Thyroid gland (tissue), 4 donors: Measurements from ENCODE around the gene ARHGAP4.

Experiments
- CTCF ChIP-seq, 6 experiments: fragments of 200-600 bp in 3 of 6; fragments of 450-650 bp in 3 of 6; sonication (generic) in 3 of 6; IDR thresholded peaks; one replicate each; pipeline ENCODE4 v1.5.1; 2016 to 2019; ENCODE audit warnings: antibody characterized with exemption in 6 of 6, mild to moderate bottlenecking in 2 of 6, inconsistent platforms in 1 of 6, moderate library complexity in 1 of 6
- POLR2A ChIP-seq, 2 donors: fragments of 450-650 bp; IDR thresholded peaks; one replicate each; pipeline ENCODE4 v1.6.1; 2017; ENCODE audit warnings: antibody characterized with exemption in 2 of 2, mild to moderate bottlenecking in 2 of 2, moderate library complexity in 1 of 2

DNA sequence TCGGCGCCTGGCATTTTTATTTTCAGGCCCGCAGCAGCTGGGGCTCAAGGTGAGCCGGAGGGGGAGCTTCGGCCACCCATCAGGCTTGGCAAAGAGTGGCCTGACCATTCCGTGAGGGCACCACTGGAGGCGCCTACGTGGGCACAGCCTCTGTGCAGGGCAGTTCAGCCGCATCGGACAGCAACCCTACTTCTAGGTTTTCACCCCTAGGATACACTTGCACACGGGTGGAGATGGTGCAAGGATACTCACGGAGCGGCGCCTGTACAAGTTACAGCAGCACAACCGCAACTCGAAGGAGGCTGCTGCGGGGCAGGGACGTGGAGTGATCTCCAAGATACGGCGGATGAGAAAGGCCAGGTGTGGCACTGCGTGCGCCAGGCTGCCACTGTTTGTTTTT, 34.7 kb upstream of the ARHGAP4 start:
- TF ChIP-seq POLR2A (IDR thresholded peaks at IDR 0.05): no peak
- no peak for TF ChIP-seq CTCF (IDR thresholded peaks at IDR 0.05)
